Measurements from ENCODE around the gene RDM1.

Gene RDM1

DNA sequence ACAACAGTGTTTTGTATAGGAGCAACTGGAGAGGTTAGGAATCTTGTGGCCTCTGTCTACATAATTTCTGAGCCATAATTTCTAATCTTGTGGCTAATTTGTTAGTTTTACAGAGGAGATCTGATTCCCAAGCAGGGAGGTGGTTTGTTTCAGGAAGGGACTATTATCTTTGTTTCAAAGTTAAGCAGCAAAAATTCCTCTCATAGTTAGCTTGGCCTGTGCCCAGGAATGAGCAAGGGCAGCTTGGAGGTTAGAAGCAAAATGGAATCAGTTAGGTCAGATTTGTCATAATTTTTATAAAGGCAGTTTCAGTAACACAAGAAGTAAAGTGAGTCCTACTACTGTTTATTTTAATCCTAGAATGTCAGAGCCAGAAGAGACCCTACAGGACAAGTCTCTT is 2.0 kb upstream of the RDM1 start:
- DNase-seq (ENCODE audit: low spot score) = no peak

DNA sequence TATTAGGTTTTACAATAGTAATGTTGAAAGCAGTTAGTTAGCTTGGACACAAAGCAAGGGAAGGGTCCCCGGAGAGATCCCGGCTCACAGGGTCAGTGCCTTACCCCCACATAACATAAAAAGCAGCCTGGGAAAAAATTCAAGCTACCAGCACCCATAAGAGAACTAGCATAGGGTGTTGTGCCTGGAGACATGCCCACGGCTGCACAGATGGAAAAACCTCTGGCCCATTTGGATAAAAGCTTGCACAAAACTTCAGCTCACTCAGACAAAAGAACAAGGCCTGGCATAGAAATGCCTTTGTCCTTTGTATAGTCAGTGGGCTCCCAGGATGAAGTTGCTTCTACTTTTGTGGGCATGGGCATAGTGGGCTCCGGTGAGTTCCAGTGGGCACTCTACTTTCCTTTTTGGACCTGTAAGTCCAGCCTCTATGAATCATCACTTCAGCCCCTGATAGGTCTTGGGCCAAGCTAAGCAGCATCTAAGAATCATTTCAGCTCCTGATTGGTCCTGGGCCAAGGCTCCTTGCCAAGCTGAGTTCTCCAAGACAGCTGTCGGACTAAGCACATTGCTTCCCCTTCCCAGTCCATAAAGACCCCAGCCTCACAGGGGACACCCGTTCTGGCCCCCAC is 1.3 kb upstream of the RDM1 start:
- no peak for DNase-seq (ENCODE audit: low spot score)

DNA sequence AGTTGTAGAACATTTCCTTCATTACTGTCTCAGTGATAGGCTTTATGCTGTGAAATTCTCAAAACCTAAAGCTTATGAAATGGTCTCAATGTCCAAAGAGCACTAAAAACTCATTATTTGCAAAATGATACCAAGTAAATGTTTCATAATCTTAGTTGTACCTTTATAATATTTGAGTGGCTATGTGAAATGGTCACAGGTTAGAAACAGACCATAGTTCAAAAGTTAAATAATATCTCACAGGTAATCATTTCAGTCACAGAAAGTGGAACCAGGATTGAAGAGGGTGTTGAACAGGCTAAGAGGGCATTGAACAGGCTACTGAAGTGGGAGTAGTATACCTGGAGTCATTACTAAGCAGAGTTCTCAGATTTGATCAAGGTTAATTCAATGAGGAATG is 2.9 kb downstream of the RDM1 start:
- no peak for DNase-seq (ENCODE audit: low spot score)

DNA sequence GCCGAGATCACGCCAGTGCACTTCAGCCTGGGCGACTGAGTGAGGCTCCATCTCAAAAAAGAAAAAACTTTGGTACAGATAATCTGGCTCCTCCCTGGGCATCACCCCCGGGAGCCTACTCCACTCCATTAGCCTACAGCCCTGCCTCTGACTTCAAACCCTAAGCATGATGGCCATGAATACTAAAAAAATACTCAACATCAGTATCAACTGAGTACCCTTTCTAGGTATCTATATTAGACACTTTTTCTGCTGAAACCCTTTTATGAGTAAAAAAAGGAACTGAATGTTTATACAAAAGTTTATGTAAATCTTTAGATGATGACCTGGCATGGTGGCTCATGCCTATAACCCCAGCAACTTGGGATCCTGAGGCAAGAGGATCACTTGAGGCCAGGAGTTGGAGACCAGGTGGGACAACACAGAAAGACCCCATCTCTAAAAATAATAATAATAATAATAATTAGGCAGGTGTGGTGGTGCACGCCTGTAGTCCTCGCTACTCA is 6.9 kb downstream of the RDM1 start:
- DNase-seq (ENCODE audit: low spot score) = no peak

DNA sequence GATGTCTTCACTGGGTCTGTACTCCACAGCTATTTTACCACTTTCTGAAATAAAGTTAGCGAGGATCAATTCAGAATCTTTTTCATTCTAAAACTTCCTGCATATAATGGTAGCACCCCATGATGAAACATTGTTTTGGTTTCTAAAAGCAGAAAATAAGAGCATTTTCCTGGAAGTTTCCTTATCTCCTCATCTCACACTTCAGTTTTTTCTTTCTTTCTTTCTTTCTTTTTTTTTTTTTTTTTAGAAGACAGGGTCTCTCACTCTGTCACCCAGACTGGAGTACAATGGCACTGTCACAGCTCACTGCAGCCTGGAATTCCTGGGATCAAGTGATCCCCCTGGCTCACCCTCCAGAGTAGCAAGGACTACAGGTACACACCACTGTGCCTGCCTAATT is 10.3 kb downstream of the RDM1 start:
- no peak for DNase-seq (ENCODE audit: low spot score)

DNA sequence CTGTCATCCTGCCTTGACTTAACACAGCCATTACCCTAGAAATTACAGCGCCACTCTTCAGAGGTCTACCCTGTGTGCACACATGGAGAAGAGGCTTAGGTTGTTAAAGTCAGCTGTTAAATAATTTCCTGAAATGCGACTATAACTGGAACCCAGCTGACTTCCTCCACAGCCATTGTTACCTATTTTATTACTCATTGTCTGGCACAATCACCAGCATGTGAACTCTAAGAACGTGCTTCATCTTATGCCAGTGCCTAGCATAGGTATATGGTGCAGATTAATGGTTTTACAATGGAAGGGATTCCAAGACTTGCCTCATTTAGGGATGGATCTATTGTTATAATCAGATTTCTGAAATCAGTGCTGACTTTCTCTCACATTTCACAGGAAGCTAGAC is 11.9 kb downstream of the RDM1 start:
- no peak for DNase-seq (ENCODE audit: low spot score)

DNA sequence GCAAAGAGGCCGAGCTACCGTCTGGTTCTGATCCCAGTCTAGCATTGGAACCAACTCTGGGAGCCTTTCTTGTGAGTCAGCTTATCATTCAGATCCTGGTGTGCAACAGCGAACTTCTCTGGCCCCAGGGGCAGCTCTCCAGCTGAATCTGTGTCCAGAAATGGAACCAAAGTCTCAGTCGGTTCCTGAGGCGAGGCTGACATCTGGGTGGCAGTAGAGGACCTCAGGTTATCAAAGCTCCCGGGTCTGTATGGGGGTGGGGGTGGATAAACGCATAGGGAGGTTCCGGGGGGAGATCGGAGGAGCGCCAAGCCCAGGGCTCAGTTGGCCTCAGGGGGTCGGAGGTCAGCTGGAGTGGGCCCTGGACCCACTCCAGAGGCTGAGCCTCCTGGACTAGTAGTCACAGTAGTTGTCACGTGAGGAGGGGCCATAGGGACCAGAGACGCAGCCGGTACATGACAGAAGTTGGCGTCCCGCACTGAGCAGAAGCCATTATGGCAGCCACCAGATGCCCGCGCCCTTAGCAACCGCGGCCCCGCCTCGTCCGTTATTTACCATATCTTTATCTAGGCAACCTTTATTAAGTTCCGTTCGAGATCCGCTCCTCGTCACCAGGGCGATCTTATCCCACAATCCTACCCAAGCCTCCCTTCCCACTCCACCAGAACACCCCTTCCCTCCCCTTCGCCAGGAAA is 12.9 kb downstream of the RDM1 start:
- DNase-seq (ENCODE audit: low spot score) = no peak

DNA sequence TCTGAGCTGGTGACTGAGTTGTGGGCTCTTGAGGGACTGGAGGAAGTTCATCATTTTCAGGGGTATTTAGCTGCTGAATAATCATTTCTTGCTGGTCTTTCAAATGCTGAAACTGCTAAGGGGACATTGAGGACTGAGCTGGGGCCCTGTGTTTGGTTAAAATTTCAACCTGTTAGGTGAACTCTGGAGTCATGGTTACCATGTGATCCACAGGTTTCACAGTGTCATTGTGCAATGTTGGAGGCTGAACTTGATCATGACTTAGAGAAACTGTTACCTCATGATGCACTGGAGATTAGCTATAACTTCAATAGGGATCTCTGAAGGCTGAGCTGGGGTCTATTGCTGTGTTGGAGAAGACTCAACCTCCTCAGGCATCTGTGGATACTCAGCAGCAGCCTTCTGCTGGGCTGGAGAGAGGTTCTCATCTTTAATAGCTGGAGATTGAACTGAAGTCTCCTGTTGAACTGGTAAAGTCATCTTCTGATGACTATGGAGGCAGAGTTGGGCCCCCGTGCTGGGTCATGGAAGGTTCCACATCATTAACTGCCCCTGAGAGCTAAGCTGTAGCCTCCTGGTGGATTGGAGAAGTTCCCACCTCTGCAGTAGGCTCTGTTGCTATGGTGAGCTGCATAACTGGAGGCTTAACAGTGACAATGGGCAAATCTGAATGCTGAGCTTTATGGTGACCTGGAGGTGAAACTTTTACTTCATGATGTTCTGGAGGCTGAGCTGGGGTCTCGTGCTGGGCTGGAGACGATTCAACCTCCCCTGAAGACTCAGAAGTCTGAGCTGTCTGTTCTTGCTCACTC is 15.2 kb downstream of the RDM1 start:
- DNase-seq (ENCODE audit: low spot score) = peak; percentile 8

DNA sequence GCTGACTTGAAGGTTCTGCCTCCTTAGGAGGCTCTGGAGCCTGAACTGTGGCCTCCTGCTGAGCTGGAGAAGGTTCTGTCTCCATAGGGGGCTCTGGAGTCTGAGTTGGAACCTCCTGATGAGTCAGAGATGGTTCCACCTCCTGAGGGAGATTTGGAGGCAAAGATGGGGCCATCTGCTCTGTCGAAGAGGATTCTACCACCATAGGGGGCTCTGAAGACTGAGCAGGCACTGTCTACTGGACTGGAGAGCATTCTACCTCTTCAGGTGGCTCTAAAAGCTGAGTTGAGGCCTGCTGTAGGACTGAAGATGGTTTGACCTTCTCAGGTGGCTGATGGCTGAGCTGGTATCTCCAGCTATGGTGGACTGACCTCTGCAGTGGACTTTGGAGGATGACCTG is 16.2 kb downstream of the RDM1 start:
- DNase-seq (ENCODE audit: low spot score) = no peak

DNA sequence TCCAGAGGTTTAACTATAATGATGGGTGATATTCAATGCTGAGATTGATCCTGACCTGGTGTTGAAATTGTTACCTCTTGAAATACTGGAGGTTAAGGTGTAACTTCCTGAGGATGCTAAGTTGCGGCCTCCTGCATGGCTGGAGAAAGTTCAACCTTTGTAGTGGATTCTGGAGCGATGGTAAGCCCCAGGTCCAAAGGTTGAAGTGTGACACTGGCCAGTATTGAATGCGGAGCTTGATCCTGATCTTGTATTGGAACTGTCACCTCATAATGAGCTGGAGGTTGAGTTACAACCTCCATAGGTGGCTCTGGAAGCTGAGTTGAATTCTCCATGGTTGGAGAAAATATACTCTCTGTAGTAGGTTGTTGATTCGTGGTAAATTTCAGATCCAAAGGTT is 17.0 kb downstream of the RDM1 start:
- no peak for DNase-seq (ENCODE audit: low spot score)

DNA sequence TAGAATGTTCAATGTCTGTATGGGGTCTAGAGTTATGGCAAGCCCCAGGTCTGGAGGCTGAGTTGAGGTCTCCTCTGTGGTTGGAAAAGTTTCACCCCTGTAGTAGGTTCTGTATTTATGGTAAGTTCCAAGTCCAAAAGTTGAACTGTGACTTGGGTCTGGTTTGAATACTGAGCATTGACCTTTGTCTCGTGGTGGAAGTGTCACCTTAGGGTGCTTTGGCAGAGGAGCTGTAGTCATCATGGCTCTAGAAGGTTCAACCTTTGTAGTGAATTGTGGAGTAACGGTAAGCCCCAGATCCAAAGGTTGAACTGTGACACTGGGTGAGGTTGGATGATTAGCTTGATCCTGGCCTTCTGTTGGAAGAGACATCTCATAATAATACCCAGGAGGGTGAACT is 17.6 kb downstream of the RDM1 start:
- no peak for DNase-seq (ENCODE audit: low spot score)

DNA sequence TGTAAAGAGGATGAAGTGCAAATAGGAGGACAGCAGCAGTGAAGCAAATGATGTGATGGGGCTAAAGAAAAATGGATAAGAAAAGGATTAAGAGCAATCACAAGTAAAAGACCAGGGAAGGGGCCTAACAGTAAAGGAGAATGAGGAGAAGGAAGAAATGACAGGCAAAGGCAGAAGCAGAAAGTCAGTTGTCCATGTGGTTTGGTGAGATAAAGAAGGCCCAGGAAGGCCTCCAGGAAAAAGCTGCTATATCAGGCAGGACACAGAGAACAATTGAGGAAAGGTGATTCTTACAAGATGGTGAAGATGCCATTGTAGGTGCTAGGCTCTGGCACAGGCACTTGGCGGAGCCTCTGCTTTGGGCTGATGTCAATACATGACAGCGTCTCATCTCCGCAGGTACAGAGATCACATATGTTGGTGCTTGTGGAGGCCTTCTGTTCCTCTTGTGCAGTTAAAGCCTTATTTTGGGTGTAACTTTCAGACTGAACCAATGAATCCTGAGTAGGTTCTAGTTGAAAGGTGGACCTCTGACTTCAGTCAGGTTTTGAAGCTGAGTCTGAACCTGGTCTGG is 18.1 kb downstream of the RDM1 start:
- no peak for DNase-seq (ENCODE audit: low spot score)

DNA sequence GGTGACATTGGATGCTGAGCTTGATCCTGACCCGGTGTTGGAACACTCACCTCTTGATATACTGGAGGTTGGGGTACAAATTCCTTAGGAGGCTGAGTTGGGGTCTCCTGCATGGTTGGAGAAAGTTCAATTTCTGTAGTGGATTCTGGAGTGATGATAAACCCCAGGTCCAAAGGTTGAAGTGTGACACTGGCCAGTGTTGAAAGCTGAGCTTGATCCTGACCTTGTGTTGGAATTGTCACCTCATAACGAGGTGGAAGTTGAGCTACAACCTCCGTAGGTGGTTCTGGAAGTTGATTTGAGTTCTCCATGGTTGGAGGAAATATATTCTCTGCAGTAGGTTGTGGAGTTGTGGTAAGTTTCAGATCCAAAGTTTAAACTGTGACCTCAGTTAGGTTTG is 21.2 kb downstream of the RDM1 start:
- DNase-seq (ENCODE audit: low spot score) = no peak

DNA sequence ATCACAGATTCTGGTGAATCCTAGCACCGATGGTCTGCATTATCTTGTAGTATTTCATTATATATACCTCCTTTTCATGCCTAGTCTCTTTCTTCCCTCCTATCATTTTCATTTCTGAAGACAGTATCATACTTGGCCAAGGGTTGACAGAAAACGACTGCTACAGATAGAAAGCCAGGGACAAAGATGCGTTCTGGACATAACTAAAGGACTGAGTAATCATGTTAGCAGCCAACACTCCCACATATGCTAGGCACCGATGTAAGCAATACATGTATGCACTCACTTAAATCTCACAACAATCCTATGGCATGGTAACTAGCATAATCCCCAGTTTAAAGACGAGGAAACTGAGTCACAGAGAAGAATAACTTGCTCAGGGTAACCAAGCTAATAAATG is 22.9 kb downstream of the RDM1 start:
- no peak for DNase-seq (ENCODE audit: low spot score)

DNA sequence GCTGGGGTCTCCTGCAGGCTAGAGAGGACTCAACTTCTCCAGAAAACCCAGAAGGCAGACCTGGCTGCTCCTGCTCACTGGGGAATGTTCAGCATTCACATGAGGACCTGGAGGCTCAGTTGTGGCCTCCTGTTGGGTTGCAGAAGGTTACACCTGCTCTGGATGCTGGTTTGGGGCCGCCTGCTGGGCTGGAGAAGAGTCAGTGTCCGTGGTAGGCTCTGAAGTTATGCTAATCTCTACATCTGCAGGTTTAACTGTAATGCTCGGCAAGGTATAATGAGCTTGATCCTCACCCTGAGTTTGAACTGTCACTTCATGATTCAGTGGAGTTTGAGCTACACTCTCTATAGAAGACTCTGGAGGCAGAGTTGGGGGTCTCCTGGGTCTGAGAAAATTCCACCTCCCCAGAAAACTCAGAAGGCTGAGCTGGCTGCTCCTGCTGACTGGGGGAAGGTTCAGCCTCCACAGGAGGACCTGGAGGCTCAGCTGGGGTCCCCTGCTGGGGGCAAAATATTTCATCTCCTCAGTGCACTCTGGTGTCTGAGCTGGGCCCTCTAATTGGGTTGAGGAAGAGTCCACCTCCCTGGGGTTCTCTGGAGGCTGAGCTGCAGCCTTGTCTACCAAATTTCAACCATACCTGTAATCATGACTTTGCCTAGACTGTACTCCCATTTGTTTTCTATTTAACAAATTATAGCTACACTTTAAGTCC is 23.5 kb downstream of the RDM1 start:
- no peak for DNase-seq (ENCODE audit: low spot score)

DNA sequence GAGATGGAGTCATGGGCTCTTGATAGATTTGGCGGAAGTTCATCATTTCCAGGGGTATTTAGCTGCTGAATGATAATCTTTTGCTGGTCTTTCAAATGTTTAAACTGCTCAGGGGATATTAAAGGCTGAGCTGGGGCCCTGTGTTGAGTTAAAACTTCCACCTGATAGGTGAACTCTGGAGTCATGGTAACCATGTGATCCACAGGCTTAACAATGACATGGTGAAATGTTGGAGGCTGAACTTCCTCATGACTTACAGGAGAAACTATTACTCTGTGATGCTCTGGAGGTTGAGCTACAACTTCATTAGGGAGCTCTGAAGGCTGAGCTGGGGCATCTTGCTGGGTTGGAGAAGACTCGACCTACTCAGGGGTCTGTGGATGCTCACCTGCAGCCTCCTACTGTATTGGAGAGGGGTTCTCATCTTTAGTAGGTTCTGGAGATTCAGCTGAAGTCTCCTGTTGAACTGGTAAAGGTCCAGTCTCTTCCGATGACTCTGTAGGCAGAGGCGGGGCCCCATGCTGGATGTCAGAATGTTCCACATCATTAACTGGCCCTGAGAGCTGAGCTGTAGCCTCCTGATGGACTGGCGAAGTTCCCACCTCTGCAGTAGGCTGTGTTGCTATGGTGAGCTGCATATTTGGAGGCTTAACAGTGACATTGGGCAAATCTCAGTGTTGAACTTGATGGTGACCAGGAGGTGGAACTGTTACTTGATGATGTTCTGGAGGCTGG is 24.2 kb downstream of the RDM1 start:
- no peak for DNase-seq (ENCODE audit: low spot score)

DNA sequence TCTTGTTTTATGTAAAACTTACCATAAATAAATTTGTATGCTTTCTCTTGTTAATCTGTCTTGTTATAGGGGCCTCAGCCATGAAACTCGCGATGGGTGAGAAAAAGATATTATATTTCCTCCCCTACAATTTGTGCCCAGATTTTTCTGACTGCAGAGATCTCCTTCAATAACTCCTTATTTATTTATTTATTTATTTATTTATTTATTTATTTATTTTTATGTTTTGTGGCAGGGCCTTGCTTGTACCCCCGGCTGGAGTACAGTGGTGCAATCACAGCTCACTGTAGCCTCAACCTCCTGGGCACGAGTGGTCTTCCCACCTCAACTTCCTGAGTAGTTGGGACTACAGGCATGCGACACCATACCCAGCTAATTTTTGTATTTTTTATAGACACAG is 27.1 kb downstream of the RDM1 start:
- DNase-seq (ENCODE audit: low spot score) = no peak

DNA sequence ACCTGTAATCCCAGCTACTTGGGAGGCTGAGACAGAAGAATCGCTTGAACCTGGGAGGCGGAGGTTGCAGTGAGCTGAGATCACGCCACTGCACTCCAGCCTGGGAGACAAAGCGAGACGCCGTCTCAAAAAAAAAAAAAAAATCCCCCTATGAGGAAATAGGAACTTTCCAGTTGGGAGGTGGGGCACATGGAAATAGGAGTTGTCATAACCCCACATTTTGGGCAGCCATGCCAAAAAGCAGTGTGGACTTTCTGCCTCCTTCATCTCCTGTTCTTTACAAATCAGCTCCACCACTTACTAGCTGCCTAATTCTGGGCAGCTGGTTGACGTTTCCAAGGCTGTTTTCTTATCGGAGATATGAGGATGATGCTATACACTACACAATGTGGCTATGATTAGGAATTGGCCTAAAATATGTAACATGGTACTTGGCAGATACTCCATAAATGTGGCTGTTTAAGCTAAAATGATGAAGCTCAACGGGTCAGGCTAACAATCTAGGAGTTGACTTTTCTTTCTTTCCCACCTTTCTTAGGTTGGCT is 28.9 kb downstream of the RDM1 start:
- no peak for DNase-seq (ENCODE audit: low spot score)

DNA sequence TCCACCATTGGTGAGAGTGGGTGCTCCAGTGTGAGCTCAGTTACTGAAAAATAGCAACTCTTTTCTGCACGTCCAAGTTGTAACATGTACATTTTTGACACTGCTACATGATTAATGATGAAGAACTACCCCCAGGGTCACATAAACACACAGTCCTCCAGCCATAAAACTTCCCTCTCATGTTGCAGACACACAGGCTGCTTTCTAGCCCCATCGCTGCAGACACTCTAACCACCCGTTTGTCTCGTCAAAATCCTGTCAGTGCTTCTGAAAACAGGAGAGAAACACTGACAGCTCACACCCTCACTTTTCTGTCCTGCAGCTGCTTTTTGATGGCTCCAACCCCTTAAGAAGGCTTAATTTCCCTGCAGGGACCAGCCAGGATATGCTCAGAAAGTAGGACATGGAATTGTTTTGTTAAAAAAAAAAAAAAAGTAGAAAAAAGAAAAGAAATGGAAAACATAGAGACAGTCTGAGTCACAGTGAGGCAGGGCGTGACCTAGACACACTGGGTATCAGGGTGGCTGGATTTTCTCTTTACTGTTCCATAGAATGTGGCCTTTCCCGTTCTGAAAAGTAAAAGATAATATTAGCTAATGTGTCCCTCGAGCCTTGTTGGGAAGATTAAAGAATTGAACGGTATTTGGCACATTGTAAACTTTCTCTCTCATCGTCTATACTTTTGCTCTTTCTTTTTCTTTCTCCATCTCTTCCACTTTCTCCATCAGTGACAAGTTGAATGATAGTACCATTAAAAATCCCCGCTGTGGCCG is 29.7 kb downstream of the RDM1 start:
- DNase-seq (ENCODE audit: low spot score) = no peak

DNA sequence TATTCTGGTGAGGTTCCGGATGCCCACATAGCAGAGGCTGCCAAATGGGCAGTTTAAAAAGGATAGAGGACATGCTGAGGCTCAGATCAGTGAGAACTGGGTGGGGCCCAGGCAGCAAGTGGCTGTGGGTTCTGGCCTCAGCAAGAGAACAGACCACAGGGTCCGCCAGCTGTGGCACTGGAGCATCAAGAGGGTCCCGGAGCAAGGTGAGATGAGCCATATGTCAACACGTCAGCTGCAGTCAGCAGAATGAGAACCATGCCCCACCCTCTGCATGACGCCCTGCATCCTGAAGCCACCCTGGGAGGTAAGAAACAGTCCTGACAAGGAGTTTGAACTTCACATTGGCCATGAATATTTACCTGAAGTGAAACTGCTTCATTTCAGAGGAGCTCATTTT is 30.3 kb downstream of the RDM1 start:
- no peak for DNase-seq (ENCODE audit: low spot score)

Data from Ammon's horn (tissue), 1 donor.